Mononuclear cell (primary cell): ENCODE results near the gene LIMD2. TPM values are rescaled to one million over a fixed set of nuclear protein-coding genes. Genes with fewer than 3 reads are reported as not detected.

ENCODE experiments used
- H3K27me3 ChIP-seq: 2 replicates; pipeline ENCODE4 v1.6.0; 2011; ENCODE audit warnings: low read length, control low read depth; ENCODE audit not compliant: insufficient read depth
- H3K4me1 ChIP-seq: 2 replicates; pipeline ENCODE4 v1.5.1; 2011; ENCODE audit warnings: mild to moderate bottlenecking, low read length, control low read depth; ENCODE audit not compliant: insufficient read depth
- H3K4me3 ChIP-seq: 2 replicates; pipeline ENCODE4 v1.5.1; 2011; ENCODE audit warnings: mild to moderate bottlenecking, low read length, moderate library complexity
- H3K9me3 ChIP-seq: 2 replicates; pipeline ENCODE4 v1.5.1; 2011; ENCODE audit warnings: low read depth, mild to moderate bottlenecking, control low read depth, low read length
- total RNA-seq: library from RNA; depleted of rRNA; stranded (reverse); fragments of >200 nt; gene quantifications from one replicate; pipeline ENCODE4 v1.2.3, GENCODE V29; 2012

LIMD2 gene
- total RNA-seq, 1 donor = 274 TPM

GRCh38 chr17:63676584-63676983 is 23.3 kb downstream of the LIMD2 start:
- Histone ChIP-seq H3K4me3 (no peak overlapping the region), H3K9me3 (no peaks in the 10 kb centered on the region), H3K27me3 (no peaks in the 10 kb centered on the region), H3K4me1 (peaks cover 16% of the 10 kb centered on the region)

GRCh38 chr17:63675607-63676546 is 24.0 kb downstream of the LIMD2 start:
- Histone ChIP-seq H3K4me3 (no peak overlapping the region), H3K27me3 (no peaks in the 10 kb centered on the region), H3K4me1 (peaks cover 15% of the 10 kb centered on the region), H3K9me3 (no peaks in the 10 kb centered on the region)

GRCh38 chr17:63675231-63675606 is 24.7 kb downstream of the LIMD2 start:
- no peaks in the 10 kb centered on the region for H3K27me3 ChIP-seq
- H3K4me3 ChIP-seq = no peak overlapping the region
- H3K4me1 ChIP-seq = peaks cover 15% of the 10 kb centered on the region
- no peaks in the 10 kb centered on the region for H3K9me3 ChIP-seq

- no peaks in the 10 kb centered on the region for H3K27me3 ChIP-seq
- H3K4me3 ChIP-seq = no peak overlapping the region
- peaks cover 19% of the 10 kb centered on the region for H3K4me1 ChIP-seq
- H3K9me3 ChIP-seq = no peaks in the 10 kb centered on the region
Observed at GRCh38 chr17:63672856-63673255, 27.1 kb downstream of the LIMD2 start.

- Histone ChIP-seq H3K4me3 (no peak overlapping the region), H3K9me3 (no peaks in the 10 kb centered on the region), H3K27me3 (no peaks in the 10 kb centered on the region), H3K4me1 (peaks cover 51% of the 10 kb centered on the region)
Observed at GRCh38 chr17:63665527-63666214, 34.3 kb downstream of the LIMD2 start.

GRCh38 chr17:63659850-63660249 is 40.1 kb downstream of the LIMD2 start:
- Histone ChIP-seq H3K9me3 (no peaks in the 10 kb centered on the region), H3K4me3 (no peak overlapping the region), H3K27me3 (no peaks in the 10 kb centered on the region), H3K4me1 (peaks cover 30% of the 10 kb centered on the region)

GRCh38 chr17:63658366-63658765 is 41.6 kb downstream of the LIMD2 start:
- H3K4me3 ChIP-seq = no peak overlapping the region
- no peaks in the 10 kb centered on the region for H3K27me3 ChIP-seq
- peaks cover 24% of the 10 kb centered on the region for H3K4me1 ChIP-seq
- H3K9me3 ChIP-seq = no peaks in the 10 kb centered on the region

- H3K4me1 ChIP-seq = peaks cover 20% of the 10 kb centered on the region
- no peaks in the 10 kb centered on the region for H3K9me3 ChIP-seq
- H3K4me3 ChIP-seq = no peak overlapping the region
- no peaks in the 10 kb centered on the region for H3K27me3 ChIP-seq
Observed at GRCh38 chr17:63657786-63658185, 42.1 kb downstream of the LIMD2 start.

GRCh38 chr17:63653050-63653449 is 46.9 kb downstream of the LIMD2 start:
- no peak overlapping the region for H3K4me3 ChIP-seq
- no peaks in the 10 kb centered on the region for H3K9me3 ChIP-seq
- peaks cover 60% of the 10 kb centered on the region for H3K4me1 ChIP-seq
- no peaks in the 10 kb centered on the region for H3K27me3 ChIP-seq

- no peak overlapping the region for H3K4me3 ChIP-seq
- H3K4me1 ChIP-seq = peaks cover 69% of the 10 kb centered on the region
- no peaks in the 10 kb centered on the region for H3K27me3 ChIP-seq
- no peaks in the 10 kb centered on the region for H3K9me3 ChIP-seq
Observed at GRCh38 chr17:63652106-63652505, 47.8 kb downstream of the LIMD2 start.

- Histone ChIP-seq H3K4me3 (no peak overlapping the region), H3K9me3 (no peaks in the 10 kb centered on the region), H3K4me1 (peaks cover 84% of the 10 kb centered on the region), H3K27me3 (no peaks in the 10 kb centered on the region)
Observed at GRCh38 chr17:63649813-63650212, 50.1 kb downstream of the LIMD2 start.

GRCh38 chr17:63647936-63648335 is 52.0 kb downstream of the LIMD2 start:
- Histone ChIP-seq H3K9me3 (no peaks in the 10 kb centered on the region), H3K27me3 (no peaks in the 10 kb centered on the region), H3K4me1 (peaks cover 94% of the 10 kb centered on the region), H3K4me3 (no peak overlapping the region)

- Histone ChIP-seq H3K27me3 (no peaks in the 10 kb centered on the region), H3K4me3 (no peak overlapping the region), H3K4me1 (peaks cover 99% of the 10 kb centered on the region), H3K9me3 (no peaks in the 10 kb centered on the region)
Observed at GRCh38 chr17:63647065-63647725, 52.7 kb downstream of the LIMD2 start.

GRCh38 chr17:63646488-63646806 is 53.5 kb downstream of the LIMD2 start:
- peaks cover 99% of the 10 kb centered on the region for H3K4me1 ChIP-seq
- H3K27me3 ChIP-seq = no peaks in the 10 kb centered on the region
- H3K4me3 ChIP-seq = no peak overlapping the region
- no peaks in the 10 kb centered on the region for H3K9me3 ChIP-seq
